Neuron (in vitro differentiated cells): ENCODE results near the gene GRID2.

Source experiments
- H2AFZ ChIP-seq: one replicate; pipeline ENCODE4 v1.6.1; 2013; ENCODE audit warnings: low read depth, mild to moderate bottlenecking, inconsistent platforms, low read length, moderate library complexity
- H3K27me3 ChIP-seq: one replicate; pipeline ENCODE4 v1.6.1; 2013; ENCODE audit warnings: low read length; ENCODE audit not compliant: insufficient read depth
- H3K36me3 ChIP-seq: one replicate; pipeline ENCODE4 v1.6.1; 2013; ENCODE audit warnings: low read length; ENCODE audit not compliant: insufficient read depth
- H3K4me1 ChIP-seq: one replicate; pipeline ENCODE4 v1.6.1; 2013; ENCODE audit warnings: low read length; ENCODE audit not compliant: insufficient read depth
- H3K4me3 ChIP-seq: 2 replicates; pipeline ENCODE4 v1.5.1; 2013; ENCODE audit warnings: mild to moderate bottlenecking, low read length, moderate library complexity
- H3K9me3 ChIP-seq: one replicate; pipeline ENCODE4 v1.6.1; 2013; ENCODE audit warnings: low read length

The GRID2 gene

DNA sequence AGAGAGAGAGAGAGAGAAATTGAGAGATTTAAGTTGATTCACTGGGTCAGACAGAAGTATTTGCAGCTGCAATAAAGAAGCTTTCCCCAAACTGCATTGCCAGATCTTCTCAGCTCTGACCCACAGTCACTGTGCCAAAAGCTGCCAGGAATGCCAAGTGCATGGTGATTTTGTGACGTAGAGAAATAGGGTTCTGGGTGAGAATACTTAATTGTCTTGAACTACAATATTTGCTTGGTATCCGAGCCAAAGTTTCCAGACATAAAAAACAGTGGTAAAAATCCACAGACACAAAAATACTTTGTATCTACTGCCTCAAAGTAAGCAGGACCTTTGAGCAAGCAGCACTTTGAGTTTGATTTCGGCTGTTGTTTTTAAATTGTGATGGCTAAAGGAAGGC is 331.1 kb downstream of the GRID2 start:
- no peaks in the 10 kb centered on the region for H3K36me3 ChIP-seq
- no peak overlapping the region for H3K4me3 ChIP-seq
- peaks cover 3% of the 10 kb centered on the region for H3K4me1 ChIP-seq
- H3K9me3 ChIP-seq, result no peaks in the 10 kb centered on the region
- H2AFZ ChIP-seq, result no peak overlapping the region
- no peaks in the 10 kb centered on the region for H3K27me3 ChIP-seq

DNA sequence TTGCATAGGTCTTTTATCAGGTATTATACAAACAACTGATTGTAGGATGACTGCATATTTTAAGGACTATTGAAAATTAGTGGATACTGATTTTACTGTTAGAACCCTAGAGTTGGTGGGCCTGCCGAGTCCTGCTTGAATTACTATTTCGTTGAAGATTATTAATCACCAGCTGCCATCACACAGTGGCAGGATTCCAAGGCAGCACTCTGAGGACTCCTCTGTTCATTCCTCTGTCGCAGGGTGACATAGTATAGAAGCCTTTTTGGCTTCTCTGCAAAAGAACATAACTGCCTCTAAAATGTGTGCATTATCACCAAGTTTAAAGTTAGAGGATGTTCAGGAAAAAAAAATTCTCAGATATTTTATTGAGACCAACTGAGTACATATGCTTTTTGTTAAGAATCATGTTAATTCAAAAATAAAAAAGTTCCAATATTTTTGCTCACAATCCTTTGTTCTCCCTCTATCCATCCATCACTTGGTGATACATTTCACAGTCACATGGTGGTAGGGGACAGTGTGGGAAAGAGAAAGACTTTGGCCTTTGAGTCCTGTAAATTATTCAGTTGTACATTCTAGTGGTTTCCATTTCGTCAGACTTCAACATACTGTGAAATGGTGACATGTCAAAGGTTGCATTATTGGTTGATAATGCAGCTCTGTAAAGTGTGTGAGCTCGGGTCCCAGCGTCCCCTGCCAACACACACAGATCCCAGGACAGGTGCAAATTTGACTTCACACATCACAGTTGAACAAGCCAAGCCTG is 332.5 kb downstream of the GRID2 start:
- no peaks in the 10 kb centered on the region for H3K36me3 ChIP-seq
- H3K9me3 ChIP-seq, result no peaks in the 10 kb centered on the region
- H3K4me1 ChIP-seq, result peaks cover 3% of the 10 kb centered on the region
- no peak overlapping the region for H3K4me3 ChIP-seq
- H2AFZ ChIP-seq, result no peak overlapping the region
- H3K27me3 ChIP-seq, result no peaks in the 10 kb centered on the region

DNA sequence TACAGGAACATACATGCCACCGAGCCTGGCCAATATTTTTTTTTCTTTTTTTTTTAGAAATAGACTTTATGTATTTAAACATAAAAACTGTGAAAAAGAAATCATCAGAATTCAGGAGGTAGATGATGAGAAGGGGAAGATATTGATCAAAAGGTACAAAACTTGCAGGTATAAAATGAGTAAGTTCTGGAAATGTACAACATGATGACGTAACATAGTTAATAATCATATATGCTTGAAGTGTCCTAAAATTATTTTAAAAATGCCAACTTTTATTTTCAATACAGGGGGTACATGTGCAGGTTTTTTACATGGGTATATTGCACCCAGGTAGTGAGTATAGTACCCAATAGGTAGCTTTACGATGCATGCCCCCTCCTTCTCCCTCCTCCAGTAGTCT is 337.6 kb downstream of the GRID2 start:
- Histone ChIP-seq H3K36me3 (no peaks in the 10 kb centered on the region), H3K27me3 (no peaks in the 10 kb centered on the region), H3K9me3 (no peaks in the 10 kb centered on the region), H3K4me3 (no peak overlapping the region), H2AFZ (no peak overlapping the region), H3K4me1 (peaks cover 2% of the 10 kb centered on the region)

DNA sequence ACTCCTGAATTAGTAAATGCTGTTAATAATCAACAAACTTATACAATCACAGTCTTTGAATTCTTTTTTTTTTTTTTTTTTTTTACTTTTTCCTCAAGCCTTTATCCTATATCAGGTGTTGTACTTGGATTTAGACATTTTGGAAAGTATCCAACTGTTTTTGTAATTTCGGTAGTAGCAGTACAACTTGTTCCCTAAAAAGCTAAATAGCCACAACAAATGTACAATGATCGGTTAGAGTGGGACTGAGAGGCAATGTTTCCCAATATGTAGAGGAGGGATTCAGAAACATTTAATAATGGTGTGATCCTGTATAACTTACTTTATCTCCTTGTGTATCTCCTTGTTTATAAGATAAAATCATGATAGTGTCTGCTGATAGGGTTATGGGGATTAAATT is 343.1 kb downstream of the GRID2 start:
- H3K9me3 ChIP-seq, result no peaks in the 10 kb centered on the region
- no peak overlapping the region for H2AFZ ChIP-seq
- no peaks in the 10 kb centered on the region for H3K4me1 ChIP-seq
- H3K4me3 ChIP-seq, result no peak overlapping the region
- H3K27me3 ChIP-seq, result no peaks in the 10 kb centered on the region
- no peaks in the 10 kb centered on the region for H3K36me3 ChIP-seq

DNA sequence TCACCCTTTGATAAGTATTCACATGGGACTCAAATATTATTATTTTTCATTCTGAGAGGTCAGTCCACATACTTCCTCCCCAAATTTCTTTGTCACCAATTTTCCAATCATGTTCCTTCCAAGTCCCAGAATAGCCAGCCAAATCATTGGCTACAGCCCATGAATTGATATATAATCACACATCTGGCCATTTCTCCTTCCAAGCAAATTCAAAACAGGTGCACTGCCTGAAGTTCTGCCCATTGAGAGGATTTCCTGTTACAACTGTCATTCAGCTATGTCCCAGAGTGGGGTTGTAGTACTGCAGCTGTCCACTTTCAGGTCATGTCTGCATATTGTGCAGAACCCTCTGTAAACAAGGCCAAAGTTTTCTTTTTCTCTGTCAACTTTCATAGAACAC is 347.8 kb downstream of the GRID2 start:
- H3K4me1 ChIP-seq, result no peaks in the 10 kb centered on the region
- no peaks in the 10 kb centered on the region for H3K9me3 ChIP-seq
- H3K4me3 ChIP-seq, result no peak overlapping the region
- no peaks in the 10 kb centered on the region for H3K27me3 ChIP-seq
- no peaks in the 10 kb centered on the region for H3K36me3 ChIP-seq
- H2AFZ ChIP-seq, result no peak overlapping the region

DNA sequence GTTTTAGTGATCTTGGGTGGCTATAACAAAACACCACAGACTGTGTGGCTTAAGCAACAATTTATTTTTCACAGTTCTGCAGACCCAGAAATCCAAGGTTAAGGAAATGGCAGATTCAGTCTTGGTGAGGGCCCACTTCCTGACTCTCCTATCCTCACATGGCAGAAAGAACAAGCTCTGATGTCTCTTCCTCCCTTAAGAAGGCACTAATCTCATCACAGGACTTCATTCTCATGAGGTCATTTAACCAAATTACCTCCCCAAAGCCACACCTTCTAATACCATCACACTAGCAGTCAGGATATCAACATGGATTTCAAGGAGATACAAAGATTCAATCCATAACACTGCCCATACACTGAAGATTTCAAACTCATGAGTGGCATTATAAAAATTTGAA is 350.3 kb downstream of the GRID2 start:
- no peaks in the 10 kb centered on the region for H3K27me3 ChIP-seq
- no peak overlapping the region for H2AFZ ChIP-seq
- H3K4me3 ChIP-seq, result no peak overlapping the region
- H3K4me1 ChIP-seq, result no peaks in the 10 kb centered on the region
- H3K9me3 ChIP-seq, result no peaks in the 10 kb centered on the region
- H3K36me3 ChIP-seq, result no peaks in the 10 kb centered on the region

DNA sequence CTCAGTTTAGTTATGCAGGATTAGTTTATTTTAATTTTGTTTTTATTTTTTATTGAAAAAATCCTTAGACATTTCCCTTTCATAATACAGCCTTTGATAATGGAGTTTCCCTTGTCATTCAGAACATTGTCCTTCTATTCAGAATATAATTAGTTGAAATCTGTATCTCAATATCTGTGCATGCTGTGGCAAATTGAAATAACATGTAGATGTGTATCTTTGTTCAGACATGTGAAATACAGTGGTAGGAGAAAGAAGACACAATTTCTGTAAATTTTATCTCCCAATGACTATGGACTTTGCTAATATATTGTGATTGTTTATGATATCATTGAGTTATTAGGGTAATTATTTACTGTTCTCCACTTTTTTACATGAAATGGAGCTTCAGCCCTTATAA is 353.9 kb downstream of the GRID2 start:
- no peaks in the 10 kb centered on the region for H3K9me3 ChIP-seq
- no peaks in the 10 kb centered on the region for H3K4me1 ChIP-seq
- no peaks in the 10 kb centered on the region for H3K27me3 ChIP-seq
- no peaks in the 10 kb centered on the region for H3K36me3 ChIP-seq
- no peak overlapping the region for H2AFZ ChIP-seq
- no peak overlapping the region for H3K4me3 ChIP-seq

DNA sequence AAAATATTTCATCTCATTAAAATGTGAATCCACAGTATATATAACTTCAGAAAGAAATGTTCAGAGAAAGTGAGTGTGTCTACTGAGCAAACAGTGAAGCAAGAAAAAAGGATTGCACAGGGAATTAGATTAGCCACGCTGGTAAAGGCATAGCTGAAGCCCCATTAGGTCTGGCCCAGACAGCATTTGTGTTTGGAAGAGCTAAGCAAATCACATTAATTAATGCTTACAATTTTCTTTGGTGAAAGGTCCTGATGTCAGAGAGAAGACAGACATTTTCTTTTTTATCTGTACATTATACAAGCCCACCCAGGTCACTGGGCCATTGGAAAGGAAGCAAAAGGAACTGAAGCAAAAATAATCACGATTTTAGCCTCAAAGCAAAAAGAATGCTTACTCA is 354.6 kb downstream of the GRID2 start:
- H3K4me1 ChIP-seq, result no peaks in the 10 kb centered on the region
- no peak overlapping the region for H2AFZ ChIP-seq
- H3K36me3 ChIP-seq, result no peaks in the 10 kb centered on the region
- H3K9me3 ChIP-seq, result no peaks in the 10 kb centered on the region
- no peak overlapping the region for H3K4me3 ChIP-seq
- no peaks in the 10 kb centered on the region for H3K27me3 ChIP-seq

DNA sequence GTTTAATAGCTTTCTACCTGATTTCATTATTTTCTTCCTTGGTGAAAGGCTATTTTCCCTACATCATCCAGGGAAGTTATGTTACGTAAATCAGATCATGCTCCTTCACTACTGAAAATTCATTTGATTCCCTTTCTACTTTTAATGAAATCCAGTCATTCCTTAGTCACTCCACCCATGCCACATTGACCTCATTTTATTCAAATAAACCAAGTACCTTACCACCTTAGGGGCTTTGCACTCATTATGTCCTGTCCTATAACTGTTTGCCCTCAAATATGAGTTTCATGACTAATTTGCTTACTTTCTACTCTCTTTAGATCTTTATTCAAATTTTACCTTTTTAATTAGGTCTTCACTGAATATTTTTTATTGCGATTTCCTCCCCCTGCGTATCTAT is 374.0 kb downstream of the GRID2 start:
- no peaks in the 10 kb centered on the region for H3K27me3 ChIP-seq
- no peak overlapping the region for H2AFZ ChIP-seq
- H3K9me3 ChIP-seq, result no peaks in the 10 kb centered on the region
- no peak overlapping the region for H3K4me3 ChIP-seq
- H3K36me3 ChIP-seq, result no peaks in the 10 kb centered on the region
- peaks cover 8% of the 10 kb centered on the region for H3K4me1 ChIP-seq

DNA sequence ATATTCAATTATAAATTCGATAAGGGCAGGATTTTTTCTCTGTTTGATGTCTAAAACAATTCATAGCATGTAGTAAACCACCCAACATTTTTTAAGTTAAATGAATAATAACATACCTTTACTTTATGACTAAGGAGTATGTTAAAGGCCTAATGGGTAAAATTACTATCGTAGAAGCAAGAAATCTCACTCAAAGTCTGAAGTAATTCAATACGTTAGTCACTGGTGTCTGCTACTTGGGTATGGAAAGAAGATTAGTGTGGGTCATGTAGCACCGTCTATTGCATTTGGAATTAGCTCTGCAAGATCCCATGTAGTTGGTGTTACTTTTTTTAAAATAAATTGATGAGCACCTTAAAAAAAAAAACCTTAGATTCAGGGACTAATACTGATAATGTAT is 374.5 kb downstream of the GRID2 start:
- no peak overlapping the region for H3K4me3 ChIP-seq
- H3K36me3 ChIP-seq, result no peaks in the 10 kb centered on the region
- no peak overlapping the region for H2AFZ ChIP-seq
- H3K9me3 ChIP-seq, result no peaks in the 10 kb centered on the region
- peaks cover 8% of the 10 kb centered on the region for H3K4me1 ChIP-seq
- no peaks in the 10 kb centered on the region for H3K27me3 ChIP-seq

DNA sequence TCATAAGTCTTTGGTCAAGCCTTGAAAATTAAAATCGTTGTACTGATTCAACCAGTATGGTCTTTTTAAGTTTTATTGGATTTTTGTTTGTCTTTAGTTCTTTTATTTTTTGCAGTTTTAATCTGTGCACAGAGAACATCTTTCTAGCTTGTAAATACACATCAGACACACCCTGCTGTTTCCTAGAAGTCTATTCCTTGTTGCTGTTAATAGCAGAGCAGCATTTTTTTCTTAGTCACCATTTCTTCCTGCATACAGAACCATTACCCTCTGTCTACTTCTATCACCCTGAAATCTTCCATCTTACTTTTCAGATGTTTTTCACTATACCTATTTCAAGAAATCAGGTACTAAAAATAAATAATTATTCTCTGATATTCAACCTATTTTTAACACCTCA is 375.4 kb downstream of the GRID2 start:
- peaks cover 8% of the 10 kb centered on the region for H3K4me1 ChIP-seq
- no peaks in the 10 kb centered on the region for H3K36me3 ChIP-seq
- no peak overlapping the region for H3K4me3 ChIP-seq
- no peak overlapping the region for H2AFZ ChIP-seq
- no peaks in the 10 kb centered on the region for H3K9me3 ChIP-seq
- no peaks in the 10 kb centered on the region for H3K27me3 ChIP-seq

DNA sequence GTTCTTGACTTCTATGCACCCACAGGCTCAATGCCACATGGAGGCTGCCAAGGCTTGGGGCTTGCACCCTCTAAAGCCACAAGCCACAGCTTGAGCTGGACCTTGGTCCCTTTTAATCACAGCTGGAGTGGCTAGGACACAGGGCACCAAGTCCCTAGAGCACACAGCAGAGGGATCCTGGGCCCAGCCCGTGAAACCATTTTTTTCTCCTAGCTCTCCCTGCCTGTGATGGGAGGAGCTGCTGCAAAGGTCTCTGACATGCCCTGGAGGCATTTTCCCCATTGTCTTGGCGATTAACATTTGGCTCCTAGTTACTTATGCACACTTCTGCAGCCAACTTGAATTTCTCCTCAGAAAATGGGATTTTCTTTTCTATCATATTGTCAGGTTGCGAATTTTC is 410.9 kb downstream of the GRID2 start:
- no peaks in the 10 kb centered on the region for H3K36me3 ChIP-seq
- H3K27me3 ChIP-seq, result no peaks in the 10 kb centered on the region
- H2AFZ ChIP-seq, result no peak overlapping the region
- H3K9me3 ChIP-seq, result no peaks in the 10 kb centered on the region
- H3K4me3 ChIP-seq, result no peak overlapping the region
- H3K4me1 ChIP-seq, result no peaks in the 10 kb centered on the region

DNA sequence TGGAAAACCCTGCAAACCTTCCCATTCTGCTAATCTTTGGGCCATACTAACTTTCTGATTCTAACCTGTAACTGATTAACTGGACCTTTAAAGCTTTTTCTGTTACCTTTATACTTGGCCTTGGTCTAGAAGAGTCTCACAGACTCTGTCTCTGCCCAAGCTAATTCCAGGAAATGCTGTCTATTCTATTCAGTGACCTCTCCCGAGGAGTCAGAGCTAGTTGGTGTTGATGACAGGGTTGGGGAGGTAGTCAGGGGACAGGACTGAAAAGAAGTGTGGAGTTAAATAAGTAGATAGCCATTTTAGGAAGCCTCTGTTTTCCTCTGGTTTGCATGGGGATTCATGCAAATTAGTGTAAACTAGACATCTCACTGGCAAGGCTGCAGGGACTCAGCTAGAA is 429.5 kb downstream of the GRID2 start:
- Histone ChIP-seq H3K9me3 (no peaks in the 10 kb centered on the region), H3K27me3 (no peaks in the 10 kb centered on the region), H3K4me3 (no peak overlapping the region), H2AFZ (no peak overlapping the region), H3K4me1 (no peaks in the 10 kb centered on the region), H3K36me3 (no peaks in the 10 kb centered on the region)

DNA sequence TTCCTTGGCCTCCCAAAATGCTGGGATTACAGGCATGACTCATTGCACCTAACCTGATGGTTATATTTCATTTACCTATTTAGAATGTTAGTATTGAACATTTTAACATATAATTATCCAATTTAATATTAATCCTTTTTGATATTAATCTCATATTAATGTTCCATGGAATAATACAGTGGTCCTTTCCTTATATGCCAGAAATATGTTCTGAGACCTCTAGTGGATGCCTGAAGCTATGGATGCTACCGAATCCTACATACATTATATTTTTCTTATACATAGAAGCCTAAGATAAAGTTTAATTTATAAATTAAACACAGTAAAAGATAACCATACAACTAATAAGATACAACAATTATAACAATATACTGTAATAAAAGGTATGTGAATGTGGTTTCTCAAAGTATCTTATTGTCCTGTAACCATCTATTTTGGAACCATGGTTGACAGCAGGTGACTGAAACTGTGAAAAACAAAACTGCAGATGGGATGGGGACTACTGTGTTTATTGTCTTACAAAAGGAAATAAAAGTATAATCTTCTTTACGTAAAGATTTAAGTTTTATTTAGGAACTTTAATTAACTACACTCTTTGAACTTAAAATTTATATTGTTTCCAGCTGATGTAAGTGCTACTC is 431.4 kb downstream of the GRID2 start:
- Histone ChIP-seq H3K27me3 (no peaks in the 10 kb centered on the region), H2AFZ (no peak overlapping the region)

More for the DNA sequence above, 431.4 kb downstream of the GRID2 start:
- H3K36me3 ChIP-seq, result no peaks in the 10 kb centered on the region
- H3K4me1 ChIP-seq, result no peaks in the 10 kb centered on the region
- no peaks in the 10 kb centered on the region for H3K9me3 ChIP-seq
- H3K4me3 ChIP-seq, result no peak overlapping the region
